ENCODE data around the gene GPR35.

Gene GPR35

DNA sequence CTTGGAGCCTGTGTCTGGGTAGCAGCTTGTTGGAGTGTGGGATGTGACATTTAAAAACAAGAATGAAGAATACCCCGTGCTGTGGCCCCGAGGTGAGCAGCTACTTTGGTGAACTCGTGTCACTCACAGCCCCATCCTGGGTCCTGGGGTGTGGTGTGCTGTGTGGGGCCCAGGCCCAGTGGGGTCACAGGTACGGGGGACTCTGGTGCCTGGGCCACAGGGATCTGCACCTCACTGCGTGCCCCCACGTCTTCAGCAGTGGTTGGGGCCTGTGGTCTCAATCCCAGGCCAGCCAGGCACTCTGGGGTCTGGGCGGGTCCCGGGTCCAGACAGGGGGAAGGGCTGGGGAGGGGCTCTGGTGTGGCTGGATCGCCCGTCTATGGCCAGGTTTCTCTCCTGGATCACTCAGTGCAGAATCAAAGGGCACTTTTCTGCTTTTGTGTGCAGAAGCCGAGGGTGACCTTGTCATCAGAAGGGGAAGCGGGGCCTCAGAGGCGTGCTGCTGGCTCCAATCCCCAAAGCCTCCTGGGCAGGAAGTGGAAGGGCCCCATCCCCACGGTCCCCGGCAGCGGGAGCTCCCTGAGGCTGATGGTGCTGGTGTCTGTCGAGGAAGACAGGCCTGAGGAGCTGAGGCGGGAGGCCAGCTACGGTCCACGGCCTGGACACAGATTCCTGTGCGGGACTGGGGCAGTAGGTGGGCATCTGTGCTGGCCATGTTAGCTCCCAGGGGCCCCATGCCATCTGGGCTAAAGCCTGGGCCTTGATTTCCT is 1.4 kb downstream of the GPR35 start:
- no peak for DNase-seq

DNA sequence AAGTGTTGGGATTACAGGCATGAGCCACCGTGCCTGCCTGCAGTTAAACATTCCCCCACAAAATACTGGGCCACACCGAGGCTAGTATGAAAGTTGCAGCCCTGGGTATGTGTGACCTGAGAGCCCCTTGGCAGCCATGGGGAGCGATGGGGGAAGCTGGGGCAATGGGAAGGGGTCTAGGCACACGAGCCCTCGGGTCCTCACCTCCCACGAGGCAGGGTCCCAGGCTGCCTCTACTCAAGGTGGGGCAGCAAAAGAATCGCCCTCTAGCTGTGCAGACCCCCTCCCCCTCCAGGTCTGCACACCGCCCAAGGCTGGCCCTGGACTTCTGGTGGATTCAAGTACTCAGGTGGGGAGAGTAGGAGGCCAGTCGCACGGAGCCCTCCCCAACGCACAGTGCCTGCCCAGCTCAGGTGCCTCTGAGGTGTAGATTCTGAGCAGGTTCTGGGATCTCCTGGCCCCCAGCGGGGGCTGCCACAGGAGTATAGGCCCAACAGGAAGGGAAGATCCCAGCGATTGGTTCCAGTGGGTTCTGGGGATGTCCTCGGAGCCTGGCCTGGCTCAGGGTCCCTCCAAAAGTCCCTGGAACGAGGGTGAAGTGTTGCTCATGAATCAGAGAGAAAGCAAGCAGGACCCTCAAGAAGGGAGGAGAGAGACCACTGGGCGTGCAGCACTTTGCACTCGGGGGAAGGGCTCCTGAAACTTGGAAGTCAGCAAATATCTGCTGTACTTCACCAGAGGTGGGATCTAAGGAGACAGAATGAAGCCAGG is 2.6 kb downstream of the GPR35 start:
- DNase-seq, result no peak

DNA sequence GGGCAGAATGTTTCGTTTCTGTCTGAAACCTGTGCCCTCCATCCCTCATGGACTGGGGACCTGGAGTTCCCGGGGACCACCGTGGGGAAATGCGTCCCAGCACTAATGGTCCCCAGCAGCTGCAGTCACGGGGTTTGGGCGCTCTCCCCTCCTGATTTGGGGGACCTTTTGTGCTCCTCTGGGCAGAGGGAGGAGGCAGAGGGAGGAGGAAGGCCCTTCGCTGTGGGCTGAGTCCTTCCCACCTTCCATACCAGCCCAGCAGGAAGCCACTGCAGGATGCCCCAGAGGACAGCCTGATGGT is 3.2 kb downstream of the GPR35 start:
- DNase-seq, result no peak

DNA sequence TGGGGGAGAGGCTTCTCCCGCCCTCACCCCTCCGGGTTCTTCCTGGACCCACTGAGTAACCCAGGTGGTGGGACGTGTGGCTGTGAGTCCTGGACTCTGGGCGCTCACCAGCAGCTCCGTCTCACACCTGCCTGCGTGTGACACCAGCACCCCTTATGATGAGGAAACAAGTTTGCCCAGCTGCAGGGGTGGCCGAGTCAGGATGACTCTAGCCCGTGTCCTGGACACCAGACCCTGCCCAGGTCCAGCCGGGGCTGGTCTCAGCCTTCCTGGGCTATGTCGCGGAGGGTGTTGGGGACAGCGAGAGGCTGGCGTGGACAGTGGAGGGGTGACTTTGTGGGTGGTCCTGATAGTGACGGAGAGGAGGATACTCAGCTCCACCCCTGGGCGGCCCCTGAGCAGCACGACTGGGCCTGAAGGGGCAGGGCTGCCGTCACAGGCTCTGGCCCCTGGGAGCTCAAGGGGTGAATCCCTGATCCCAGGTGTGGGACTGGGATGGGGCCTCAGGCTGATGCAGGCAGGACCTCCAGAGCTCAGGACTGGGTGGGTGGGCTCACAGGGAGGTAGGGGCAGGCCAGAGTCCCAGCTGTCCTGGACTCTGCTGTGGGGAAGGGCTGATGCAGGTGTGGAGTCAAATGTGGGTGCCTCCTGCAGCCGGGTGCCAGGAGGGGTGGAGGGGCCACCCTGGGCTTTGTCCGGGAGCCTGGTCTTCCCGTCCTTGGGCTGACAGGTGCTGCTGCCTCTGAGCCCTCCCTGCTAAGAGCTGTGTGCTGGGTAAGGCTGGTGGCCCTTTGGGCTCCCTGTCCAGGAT is 3.7 kb downstream of the GPR35 start:
- DNase-seq, result no peak

DNA sequence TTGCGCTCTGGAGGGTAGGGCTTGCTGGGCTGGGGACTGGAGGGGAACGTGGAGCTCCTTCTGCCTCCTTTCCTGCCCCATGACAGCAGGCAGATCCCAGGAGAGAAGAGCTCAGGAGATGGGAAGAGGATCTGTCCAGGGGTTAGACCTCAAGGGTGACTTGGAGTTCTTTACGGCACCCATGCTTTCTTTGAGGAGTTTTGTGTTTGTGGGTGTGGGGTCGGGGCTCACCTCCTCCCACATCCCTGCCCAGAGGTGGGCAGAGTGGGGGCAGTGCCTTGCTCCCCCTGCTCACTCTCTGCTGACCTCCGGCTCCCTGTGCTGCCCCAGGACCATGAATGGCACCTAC is 4.3 kb downstream of the GPR35 start:
- no peak for DNase-seq

DNA sequence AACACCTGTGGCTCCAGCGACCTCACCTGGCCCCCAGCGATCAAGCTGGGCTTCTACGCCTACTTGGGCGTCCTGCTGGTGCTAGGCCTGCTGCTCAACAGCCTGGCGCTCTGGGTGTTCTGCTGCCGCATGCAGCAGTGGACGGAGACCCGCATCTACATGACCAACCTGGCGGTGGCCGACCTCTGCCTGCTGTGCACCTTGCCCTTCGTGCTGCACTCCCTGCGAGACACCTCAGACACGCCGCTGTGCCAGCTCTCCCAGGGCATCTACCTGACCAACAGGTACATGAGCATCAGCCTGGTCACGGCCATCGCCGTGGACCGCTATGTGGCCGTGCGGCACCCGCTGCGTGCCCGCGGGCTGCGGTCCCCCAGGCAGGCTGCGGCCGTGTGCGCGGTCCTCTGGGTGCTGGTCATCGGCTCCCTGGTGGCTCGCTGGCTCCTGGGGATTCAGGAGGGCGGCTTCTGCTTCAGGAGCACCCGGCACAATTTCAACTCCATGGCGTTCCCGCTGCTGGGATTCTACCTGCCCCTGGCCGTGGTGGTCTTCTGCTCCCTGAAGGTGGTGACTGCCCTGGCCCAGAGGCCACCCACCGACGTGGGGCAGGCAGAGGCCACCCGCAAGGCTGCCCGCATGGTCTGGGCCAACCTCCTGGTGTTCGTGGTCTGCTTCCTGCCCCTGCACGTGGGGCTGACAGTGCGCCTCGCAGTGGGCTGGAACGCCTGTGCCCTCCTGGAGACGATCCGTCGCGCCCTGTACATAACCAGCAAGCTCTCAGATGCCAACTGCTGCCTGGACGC is 4.9 kb downstream of the GPR35 start:
- DNase-seq, result no peak

DNA sequence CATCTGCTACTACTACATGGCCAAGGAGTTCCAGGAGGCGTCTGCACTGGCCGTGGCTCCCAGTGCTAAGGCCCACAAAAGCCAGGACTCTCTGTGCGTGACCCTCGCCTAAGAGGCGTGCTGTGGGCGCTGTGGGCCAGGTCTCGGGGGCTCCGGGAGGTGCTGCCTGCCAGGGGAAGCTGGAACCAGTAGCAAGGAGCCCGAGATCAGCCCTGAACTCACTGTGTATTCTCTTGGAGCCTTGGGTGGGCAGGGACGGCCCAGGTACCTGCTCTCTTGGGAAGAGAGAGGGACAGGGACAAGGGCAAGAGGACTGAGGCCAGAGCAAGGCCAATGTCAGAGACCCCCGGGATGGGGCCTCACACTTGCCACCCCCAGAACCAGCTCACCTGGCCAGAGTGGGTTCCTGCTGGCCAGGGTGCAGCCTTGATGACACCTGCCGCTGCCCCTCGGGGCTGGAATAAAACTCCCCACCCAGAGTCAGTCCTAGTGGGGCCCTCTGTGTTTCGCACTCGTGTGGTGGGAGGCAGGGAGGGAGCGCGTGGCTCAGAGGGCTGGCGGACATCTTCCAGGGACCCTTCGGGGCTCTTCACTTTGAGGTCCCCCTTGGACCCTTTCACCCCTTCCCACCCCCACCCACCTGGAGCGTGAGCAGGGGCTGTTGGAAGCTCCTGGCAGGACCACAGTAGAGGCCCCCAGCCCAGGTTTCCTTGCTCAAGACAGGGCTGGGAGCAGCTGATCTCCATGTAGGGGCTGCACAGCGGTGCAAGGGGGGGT is 5.7 kb downstream of the GPR35 start:
- no peak for DNase-seq

DNA sequence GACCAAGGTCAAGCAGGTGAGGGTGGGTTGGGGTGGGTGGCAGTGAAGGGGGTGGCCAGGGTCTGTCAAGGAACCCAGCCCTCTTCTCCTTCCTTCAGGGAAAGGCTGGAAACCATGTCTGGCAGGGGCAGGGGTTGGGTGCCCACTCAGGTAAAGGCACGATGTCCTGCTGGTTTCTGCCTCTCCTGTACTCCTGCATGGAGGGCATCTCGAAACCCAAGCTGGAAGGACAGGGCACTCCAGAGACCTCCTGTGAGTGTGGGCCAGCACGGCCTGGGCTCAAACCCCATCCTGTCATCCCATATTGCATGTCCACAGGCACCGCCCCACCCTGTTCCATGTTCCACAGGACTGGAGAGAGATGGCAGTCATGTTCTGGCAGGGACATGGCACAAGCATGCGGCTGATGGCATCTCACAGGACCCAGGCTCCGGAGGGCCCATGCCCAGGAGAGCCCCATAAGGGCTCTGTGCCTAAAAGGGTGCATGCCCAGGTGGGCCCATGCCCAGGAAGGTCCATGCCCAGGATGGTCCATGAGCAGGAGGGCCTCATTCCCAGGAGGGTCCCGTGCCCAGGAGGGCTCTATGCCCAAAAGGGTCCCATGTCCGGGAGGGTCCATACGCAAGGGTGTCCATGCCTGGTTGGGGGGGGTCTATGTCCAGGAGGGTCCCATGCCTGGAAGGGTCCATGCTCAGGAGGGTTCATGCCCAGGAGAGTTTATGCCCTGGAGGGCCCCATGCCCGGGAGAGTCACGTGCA is 6.4 kb downstream of the GPR35 start:
- DNase-seq, result no peak

DNA sequence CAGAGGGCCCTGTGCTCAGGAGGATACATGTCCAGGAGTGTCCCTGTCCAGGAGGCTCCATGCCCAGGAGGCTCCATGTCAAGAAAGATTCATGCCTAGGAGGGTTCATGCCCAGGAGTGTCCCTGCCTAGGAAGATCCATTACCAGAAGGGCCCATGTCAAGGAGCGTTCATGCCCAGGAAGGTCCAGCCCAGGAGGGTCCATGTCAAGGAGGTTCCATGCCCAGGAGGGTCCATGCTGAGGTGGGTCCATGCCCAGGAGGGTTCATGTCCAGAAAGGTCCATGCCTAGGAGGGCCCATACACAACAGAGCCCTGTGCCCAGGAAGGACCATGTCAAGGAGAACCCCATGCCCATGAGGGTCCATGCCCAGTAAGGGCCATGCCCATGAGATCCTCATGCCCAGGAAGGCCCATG is 7.0 kb downstream of the GPR35 start:
- DNase-seq, result no peak

DNA sequence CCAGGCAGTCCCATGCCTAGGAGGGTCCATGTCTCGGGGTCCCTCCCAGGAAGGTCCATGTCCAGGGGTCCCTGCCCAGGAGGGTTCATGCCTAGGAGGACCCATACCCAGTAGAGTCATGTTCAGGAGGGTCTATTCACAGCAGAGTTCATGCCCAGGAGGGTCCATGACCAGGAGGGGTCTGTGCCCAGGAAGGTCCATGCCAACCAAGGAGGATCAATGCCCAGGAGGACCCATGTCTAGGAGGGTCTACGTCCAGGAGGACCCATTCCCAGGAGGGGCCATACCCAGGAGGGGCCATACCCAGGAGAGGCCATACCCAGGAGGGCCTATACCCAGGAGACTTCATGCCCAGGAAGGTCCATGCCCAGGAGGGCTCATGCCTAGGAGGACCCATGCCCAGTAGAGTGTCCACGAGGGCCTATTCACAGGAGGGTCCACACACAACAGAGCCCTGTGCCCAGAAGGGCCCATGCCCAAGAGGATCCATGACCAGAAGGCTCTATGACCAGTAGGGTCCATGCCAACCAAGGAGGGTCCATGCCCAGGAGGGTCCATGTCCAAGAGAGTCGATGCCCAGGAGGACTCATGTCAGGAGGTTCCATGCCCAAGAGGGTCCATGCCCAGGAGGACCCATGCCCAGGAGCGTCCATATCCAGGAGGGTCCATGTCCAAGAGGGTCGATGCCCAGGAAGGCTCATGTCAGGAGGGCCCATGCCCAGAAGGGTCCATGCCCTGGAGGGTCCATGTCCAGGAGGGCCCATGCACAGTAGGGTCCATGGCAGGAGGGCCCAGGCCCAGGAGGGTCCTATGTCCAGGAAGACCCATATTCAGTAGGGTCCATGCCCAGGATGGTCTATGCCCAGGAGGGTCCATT is 10.1 kb downstream of the GPR35 start:
- no peak for DNase-seq

DNA sequence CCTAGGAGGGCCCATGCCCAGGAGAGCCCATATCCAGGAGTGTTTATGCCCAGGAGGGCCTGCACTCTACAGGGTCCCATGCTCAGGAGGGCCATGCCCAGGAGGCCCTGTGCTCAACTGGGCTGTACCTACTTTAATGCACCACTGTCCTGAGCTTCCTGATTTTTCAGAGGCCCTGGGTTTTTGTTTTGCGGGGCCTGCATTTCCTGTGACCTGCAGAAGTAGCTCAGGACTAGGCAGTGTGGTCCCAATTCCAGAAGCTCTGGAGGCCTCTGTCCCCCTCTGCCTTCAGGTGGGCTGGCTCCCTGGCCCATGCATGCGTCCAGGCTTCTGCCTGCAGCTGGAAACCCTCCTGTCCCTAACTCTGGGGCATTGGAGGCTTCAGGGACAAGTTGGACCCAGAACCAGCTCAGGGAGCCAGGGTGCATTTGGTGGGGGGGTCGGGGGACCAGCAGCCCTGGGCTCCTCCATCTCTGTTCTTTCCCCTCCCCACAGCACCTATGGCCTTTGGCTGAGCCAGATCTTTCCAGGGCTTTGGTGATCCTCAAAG is 10.8 kb downstream of the GPR35 start:
- DNase-seq, result no peak

DNA sequence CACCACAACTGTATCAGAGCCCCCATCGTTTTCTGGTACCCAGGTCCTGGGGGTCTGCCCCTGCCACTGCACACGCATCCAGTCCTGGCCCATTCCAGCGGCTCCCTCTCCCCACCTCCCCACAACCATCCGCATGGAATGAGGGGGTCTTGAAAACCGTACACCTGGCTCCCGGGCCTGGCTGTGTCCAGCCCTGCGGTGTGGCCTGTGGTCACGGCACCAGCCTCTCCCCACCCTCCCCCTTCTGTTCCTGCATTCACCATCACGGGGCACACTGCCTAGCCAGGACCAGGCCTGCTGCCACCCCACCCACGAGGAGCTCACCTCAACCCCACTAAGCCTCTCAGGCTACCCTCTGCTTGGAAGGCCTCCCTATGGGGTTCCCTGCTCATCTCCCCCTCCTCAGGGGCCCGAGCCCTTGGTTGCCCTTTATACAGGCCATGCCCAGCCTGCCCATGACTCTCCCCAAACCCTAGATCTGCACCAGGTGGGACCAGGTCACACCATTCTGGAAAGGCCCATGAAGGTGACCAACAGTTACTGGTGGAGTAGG is 11.4 kb downstream of the GPR35 start:
- DNase-seq, result no peak

DNA sequence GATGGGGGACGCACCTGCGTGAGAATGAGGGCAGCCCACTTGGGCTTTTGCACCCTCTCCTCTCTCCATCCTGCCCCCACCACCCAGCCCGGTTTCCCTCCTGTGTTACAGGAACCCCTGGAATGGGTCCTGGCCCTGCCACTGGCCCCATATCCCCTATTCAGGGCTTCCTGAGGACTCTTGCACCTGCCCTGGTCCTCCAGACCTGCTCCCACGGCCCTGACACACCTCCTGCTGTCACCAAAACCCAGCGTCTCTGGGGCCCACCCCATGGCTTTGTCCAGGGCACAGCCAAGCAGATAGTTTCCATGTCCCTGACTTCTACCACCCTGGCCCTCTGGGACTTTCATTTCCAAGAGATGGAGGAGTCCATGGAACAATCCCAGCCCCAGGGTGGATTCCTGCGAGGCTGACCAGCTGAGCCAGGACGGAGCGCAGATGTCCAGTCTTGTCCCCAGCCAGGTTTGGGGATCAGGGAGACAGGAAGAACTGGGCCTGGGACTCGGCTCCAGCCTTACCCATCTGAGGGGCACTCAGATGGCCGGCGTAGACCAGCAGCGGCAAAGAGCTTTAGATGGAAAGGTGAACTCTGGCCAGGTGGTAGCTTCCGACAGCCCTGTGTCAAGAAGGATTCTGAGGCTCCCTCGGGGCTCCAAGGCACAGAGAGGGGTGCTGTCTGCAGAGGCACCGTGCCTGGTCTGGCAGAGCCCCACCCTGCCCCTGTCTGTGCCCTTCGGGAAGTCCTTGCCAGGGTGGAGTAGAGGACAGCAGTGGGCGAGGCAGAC is 12.0 kb downstream of the GPR35 start:
- no peak for DNase-seq

DNA sequence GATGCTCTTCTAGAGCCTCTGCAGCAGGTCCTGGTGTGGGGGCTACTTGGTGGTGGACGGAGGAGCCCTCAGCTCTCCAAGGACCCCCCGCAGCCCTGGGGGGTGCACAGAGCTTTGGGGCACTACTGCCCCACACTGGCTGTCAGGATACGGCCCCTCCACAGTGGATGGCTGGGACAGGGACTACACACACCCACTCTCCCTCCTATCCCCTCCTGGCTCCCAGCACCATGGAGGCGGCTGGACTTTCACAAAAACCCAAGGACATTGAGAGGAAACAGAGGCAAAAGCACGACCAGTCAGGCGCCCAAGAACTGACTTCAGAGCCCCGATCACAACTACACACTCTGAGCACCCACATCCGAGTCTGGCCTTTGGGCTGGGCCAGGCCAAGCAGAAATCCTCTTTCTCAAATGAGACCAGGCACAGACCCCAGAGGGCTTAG is 12.6 kb downstream of the GPR35 start:
- DNase-seq, result no peak

DNA sequence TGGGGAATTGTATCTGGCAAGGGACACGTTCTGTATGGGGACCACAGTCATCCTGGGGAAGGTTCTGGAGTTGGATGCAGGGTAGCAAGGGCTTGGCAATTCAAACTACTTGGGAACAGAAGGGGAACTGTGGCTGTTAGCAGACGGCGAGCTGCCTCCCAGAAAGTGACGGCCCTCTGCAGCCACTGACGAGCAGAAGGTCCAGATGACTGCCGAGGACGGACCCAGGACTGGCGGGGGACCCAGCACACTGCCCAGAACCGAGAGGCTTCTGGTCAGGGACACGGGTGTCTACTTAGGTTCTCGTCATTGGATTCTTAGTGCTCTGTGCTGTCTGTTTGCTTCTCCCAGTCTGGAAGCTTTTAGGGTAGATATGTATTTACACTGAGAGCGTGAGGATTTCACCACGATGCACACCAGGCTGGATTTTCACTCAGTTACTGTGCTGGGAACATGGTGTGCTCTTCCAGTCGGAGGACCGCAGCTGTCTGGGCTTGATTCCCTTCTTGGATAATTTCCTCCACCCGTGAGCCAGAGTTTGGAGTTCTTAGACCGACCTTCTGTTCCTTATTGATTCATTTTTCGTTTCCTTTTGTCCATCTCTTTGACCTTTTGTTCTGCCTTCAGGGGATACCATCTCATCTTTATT is 13.4 kb downstream of the GPR35 start:
- DNase-seq, result no peak

DNA sequence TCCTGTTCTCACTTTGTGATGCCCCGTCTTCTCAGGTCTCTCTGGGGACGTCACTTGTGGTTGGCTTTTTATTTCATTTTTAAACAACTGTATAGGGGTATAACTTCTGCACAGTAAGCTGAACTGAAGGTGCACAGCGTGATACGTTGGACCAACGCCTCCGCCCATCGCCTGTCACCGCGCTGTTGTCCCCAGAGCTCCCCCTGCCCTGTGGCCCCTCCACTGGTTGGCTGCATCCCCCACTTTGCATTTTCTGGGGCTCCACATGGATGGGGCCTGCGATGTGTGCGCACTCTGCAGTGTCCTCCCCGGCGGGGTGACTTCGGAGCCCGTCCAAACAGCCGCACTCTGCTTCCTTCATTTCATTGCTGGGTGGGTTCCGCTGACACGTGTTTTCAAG is 14.3 kb downstream of the GPR35 start:
- DNase-seq, result no peak

DNA sequence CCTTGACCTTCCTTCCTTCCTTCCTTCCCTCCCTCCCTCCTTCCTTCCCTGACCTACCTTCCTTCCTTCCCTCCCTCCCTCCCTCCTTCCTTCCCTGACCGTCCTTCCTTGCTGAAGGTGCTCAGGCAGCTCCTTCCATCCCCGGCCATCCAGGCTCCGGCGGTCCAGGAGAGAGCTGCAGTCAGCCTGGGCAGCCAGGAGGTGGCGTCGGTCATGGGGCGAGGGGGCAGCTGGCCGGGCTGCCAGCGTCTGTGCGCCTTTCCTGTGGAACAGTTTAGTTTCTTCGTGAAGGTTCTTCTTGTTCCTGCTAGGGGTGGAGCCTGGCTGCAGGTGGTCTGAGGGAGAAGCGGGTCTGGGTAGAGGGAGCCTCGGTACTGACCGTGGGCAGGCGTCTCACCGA is 15.7 kb downstream of the GPR35 start:
- DNase-seq, result peak; percentile 18

DNA sequence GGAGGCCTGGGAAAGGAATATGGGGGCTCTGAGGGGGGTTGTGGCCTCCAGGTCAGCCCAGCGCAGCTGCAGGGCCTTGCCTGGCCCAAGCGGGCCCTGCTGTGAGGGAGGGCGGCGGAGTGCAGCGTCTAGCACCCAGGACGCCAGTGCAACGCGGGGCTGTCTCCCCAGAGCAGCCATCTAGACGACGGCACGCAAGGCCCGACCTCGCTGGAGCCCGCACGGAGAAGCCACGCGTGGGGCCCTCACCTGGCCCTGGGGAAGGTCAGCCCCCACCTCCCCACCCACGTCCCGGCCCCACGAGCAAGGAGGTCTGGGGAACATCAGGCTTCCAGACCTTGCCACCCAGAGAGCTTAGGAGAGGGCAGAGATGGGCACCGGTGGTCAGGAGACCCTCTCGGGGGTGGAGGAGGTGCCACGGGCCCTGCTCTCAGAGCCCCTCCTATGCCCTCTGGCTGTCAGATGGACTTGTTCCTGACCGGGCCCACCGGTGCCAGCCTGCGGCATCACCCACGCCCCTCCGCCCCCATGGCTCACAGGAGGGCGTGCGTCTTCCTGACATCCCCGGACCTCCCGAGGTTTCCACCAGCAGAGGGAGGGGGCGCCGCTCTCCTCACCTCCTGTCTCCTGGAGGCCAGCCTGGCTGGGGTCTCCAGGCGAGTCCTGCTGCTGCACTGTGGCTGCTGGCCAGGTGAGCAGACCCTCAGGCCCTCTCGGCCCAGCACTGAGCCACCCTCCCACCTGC is 17.0 kb downstream of the GPR35 start:
- DNase-seq, result no peak
